HCT116 (cell line): ENCODE results near the gene NLRP14. TPM values are rescaled to one million over a fixed set of nuclear protein-coding genes. Genes with fewer than 3 reads are reported as not detected.

Experiments
- ATAC-seq: fragments of 200-7000 bp; cut with Tn5 transposase; 2 replicates; pipeline ENCODE4 v1.9.1; 2020; ENCODE audit warnings: mild to moderate bottlenecking, moderate library complexity
- BruUV-seq: library from RNA; stranded (reverse); fragments of 400-500 nt; replicated peaks from 2 replicates; lab custom pipeline; 2021; lab: Mats Ljungman, UMichigan
- CTCF ChIA-PET: fragments of 300-600 bp; sonication (Branson Sonifier 250); formaldehyde crosslinking; loops from one replicate; lab custom pipeline; 2021; ENCODE audit warnings: antibody characterized with exemption; lab: Charles Lee
- POLR2A ChIA-PET: fragments of 300-600, 350-600 bp; sonication (Branson Sonifier 250); formaldehyde crosslinking; loops from one replicate; lab custom pipeline; 2021; ENCODE audit warnings: antibody characterized with exemption; lab: Charles Lee
- RAD21 ChIA-PET, 2 experiments: fragments of 300-600 bp; sonication (Branson Sonifier 250); formaldehyde crosslinking; loops; one replicate each; lab custom pipeline; 2023; ENCODE audit warnings: low total read pairs in 2 of 2; ENCODE audit not compliant: uncharacterized antibody in 2 of 2, unreplicated experiment in 2 of 2, low non-redundant PET in 1 of 2; lab: Charles Lee
- DNase-seq: peaks from one replicate; pipeline ENCODE4 v3.0.0-alpha.2; 2010; ENCODE audit warnings: low read depth, low spot score
- H2AFZ ChIP-seq: fragments of 200-600 bp; shearing (Covaris generic), sonication (generic); 2 replicates; pipeline ENCODE4 v1.6.1; 2017; ENCODE audit warnings: low read depth, mixed run types, mixed read lengths, antibody characterized with exemption, low read length; ENCODE audit not compliant: poor library complexity, severe bottlenecking
- H3K27ac ChIP-seq: 2 replicates; pipeline ENCODE4 v1.5.1; 2012; ENCODE audit warnings: low read depth, low read length
- H3K27me3 ChIP-seq: fragments of 200-600 bp; sonication (generic); 2 replicates; pipeline ENCODE4 v1.6.1; 2016; ENCODE audit warnings: mixed run types, low read length, mixed read lengths; ENCODE audit not compliant: insufficient read depth
- H3K36me3 ChIP-seq, 2 experiments: fragments of 200-500 bp in 1 of 2; fragments of 200-600 bp in 1 of 2; sonication (Bioruptor generic) in 1 of 2; sonication (generic) in 1 of 2; 2 replicates each; pipeline versions ENCODE4 v1.5.1 to v1.6.1; 2014 to 2016; ENCODE audit warnings: low read length in 2 of 2, inconsistent platforms in 1 of 2, mixed read lengths in 1 of 2, mixed run types in 1 of 2; ENCODE audit not compliant: insufficient read depth in 2 of 2, control insufficient read depth in 1 of 2
- H3K4me1 ChIP-seq, 2 experiments: fragments of 200-600 bp in 1 of 2; sonication (generic) in 1 of 2; 2 replicates each; pipeline versions ENCODE4 v1.5.1 to v1.6.1; 2012 to 2017; ENCODE audit warnings: low read length in 2 of 2, inconsistent platforms in 1 of 2, mild to moderate bottlenecking in 1 of 2, mixed read lengths in 1 of 2, mixed run types in 1 of 2, moderate library complexity in 1 of 2; ENCODE audit not compliant: insufficient read depth in 2 of 2, control insufficient read depth in 1 of 2
- H3K4me2 ChIP-seq: fragments of 200-600 bp; sonication (generic); 2 replicates; pipeline ENCODE4 v1.6.1; 2017; ENCODE audit warnings: mixed run types, low read length, mixed read lengths
- H3K4me3 ChIP-seq, 2 experiments: fragments of 200-600 bp in 1 of 2; sonication (generic) in 1 of 2; replicated peaks in 1 of 2; 2 replicates each; pipeline ENCODE4 v1.5.1; 2011 to 2016; ENCODE audit warnings: low read length in 2 of 2, control low read depth in 1 of 2, low read depth in 1 of 2, mild to moderate bottlenecking in 1 of 2, mixed read lengths in 1 of 2, mixed run types in 1 of 2
- H3K79me2 ChIP-seq: fragments of 200-600 bp; sonication (generic); 2 replicates; pipeline ENCODE4 v1.6.1; 2017; ENCODE audit warnings: mild to moderate bottlenecking, mixed run types, low read length, moderate library complexity, mixed read lengths; ENCODE audit not compliant: insufficient read depth
- H3K9ac ChIP-seq: fragments of 200-600 bp; sonication (generic); 2 replicates; pipeline ENCODE4 v1.6.1; 2016; ENCODE audit warnings: low read length, mixed read lengths
- H3K9me2 ChIP-seq: fragments of 200-600 bp; sonication (generic), shearing (Covaris generic); 2 replicates; pipeline ENCODE4 v1.6.1; 2017; ENCODE audit warnings: mixed run types, mild to moderate bottlenecking, moderate library complexity; ENCODE audit not compliant: insufficient read depth
- H3K9me3 ChIP-seq, 2 experiments: fragments of 200-500 bp in 1 of 2; fragments of 200-600 bp in 1 of 2; sonication (Bioruptor generic) in 1 of 2; sonication (generic) in 1 of 2; 2 replicates each; pipeline ENCODE4 v1.6.1; 2014 to 2017; ENCODE audit warnings: low read length in 2 of 2, mixed read lengths in 2 of 2, inconsistent platforms in 1 of 2, low read depth in 1 of 2, mild to moderate bottlenecking in 1 of 2, mixed run types in 1 of 2, moderate library complexity in 1 of 2; ENCODE audit not compliant: control insufficient read depth in 1 of 2, insufficient read depth in 1 of 2
- H4K20me1 ChIP-seq: fragments of 200-600 bp; sonication (generic), shearing (Covaris generic); 2 replicates; pipeline ENCODE4 v1.6.1; 2017; ENCODE audit warnings: mixed run types, mild to moderate bottlenecking, moderate library complexity; ENCODE audit not compliant: insufficient read depth
- CBX3 ChIP-seq: IDR thresholded peaks from 2 replicates; pipeline ENCODE4 v1.6.1; 2012; ENCODE audit warnings: low read depth
- CEBPB ChIP-seq: IDR thresholded peaks from 2 replicates; pipeline ENCODE4 v1.6.1; 2012; ENCODE audit warnings: low read depth
- ELF1 ChIP-seq: IDR thresholded peaks from 2 replicates; pipeline ENCODE4 v1.6.1; 2012; ENCODE audit warnings: low read depth, borderline replicate concordance
- EZH2 ChIP-seq: fragments of 200-600 bp; sonication (generic); IDR thresholded peaks from 2 replicates; pipeline ENCODE4 v1.6.1; 2017; ENCODE audit warnings: antibody characterized with exemption, mixed run types
- POLR2A ChIP-seq: IDR thresholded peaks from 2 replicates; pipeline ENCODE4 v1.7.0; 2011; ENCODE audit warnings: borderline replicate concordance; ENCODE audit not compliant: insufficient read depth, insufficient read length; ENCODE audit errors: extremely low read depth
- POLR2AphosphoS5 ChIP-seq: IDR thresholded peaks from 2 replicates; pipeline ENCODE4 v1.6.1; 2011; ENCODE audit warnings: mild to moderate bottlenecking, low read depth, low read length, moderate library complexity
- RAD21 ChIP-seq: IDR thresholded peaks from 2 replicates; pipeline ENCODE4 v1.6.1; 2012; ENCODE audit warnings: low read depth, mild to moderate bottlenecking
- SIN3A ChIP-seq: IDR thresholded peaks from 2 replicates; pipeline ENCODE4 v1.6.1; 2012; ENCODE audit warnings: low read depth
- SP1 ChIP-seq: IDR thresholded peaks from 2 replicates; pipeline ENCODE4 v1.6.1; 2012; ENCODE audit warnings: low read depth
- SRF ChIP-seq: IDR thresholded peaks from 2 replicates; pipeline ENCODE4 v1.6.1; 2012; ENCODE audit warnings: low read depth
- TCF7L2 ChIP-seq: IDR thresholded peaks from 2 replicates; pipeline ENCODE4 v1.7.0; 2011; ENCODE audit warnings: borderline replicate concordance, inconsistent platforms; ENCODE audit not compliant: insufficient read depth, insufficient read length; ENCODE audit errors: extremely low read depth
- YY1 ChIP-seq: IDR thresholded peaks from 2 replicates; pipeline ENCODE4 v1.6.1; 2011; ENCODE audit warnings: low read length, low read depth, moderate library complexity, mild to moderate bottlenecking; ENCODE audit not compliant: insufficient replicate concordance; ENCODE audit errors: extremely low read depth
- ZBTB33 ChIP-seq: IDR thresholded peaks from 2 replicates; pipeline ENCODE4 v1.6.1; 2011; ENCODE audit warnings: mild to moderate bottlenecking, low read length, moderate library complexity; ENCODE audit not compliant: insufficient replicate concordance; ENCODE audit errors: extremely low read depth
- ZNF274 ChIP-seq: fragments of 200-500 bp; sonication (Bioruptor generic); IDR thresholded peaks from 2 replicates; pipeline ENCODE4 v1.6.1; 2014; ENCODE audit warnings: mild to moderate bottlenecking, low read depth, low read length, inconsistent platforms
- intact Hi-C: fragments of 100-400 bp; cut with micrococcal nuclease; formaldehyde crosslinking; loops from 2 replicates; pipeline ENCODE4 v1.10.0; 2022
- total RNA-seq: library from RNA; stranded (reverse); gene quantifications from one replicate; pipeline ENCODE4 v1.2.1, GENCODE V29; 2021; ENCODE audit not compliant: unreplicated experiment

NLRP14 gene
- total RNA-seq, 1 experiment from 2014 or later = 0.49 TPM

- no peaks in the 10 kb centered on the region for H3K9me3 ChIP-seq
- H3K4me2 ChIP-seq = 0 out of 2 replicates have a peak overlapping the region, but pooled peaks have one; percentile 8
- no peak overlapping the region for H2AFZ ChIP-seq
- POLR2A ChIA-PET = no interaction called here
- no peaks in the 10 kb centered on the region for H3K9me2 ChIP-seq
- H3K36me3 ChIP-seq = no peaks in the 10 kb centered on the region
- no peak overlapping the region for H3K9ac ChIP-seq
- DNase-seq (no peak), ATAC-seq (peak; percentile 40; the same call in 1 of the 2 replicates)
- no peak overlapping the region for H3K4me3 ChIP-seq
- RAD21 ChIA-PET = no interaction called here
- intact Hi-C loops = no loop called here
- no peaks in the 10 kb centered on the region for H3K79me2 ChIP-seq
- no peak overlapping the region for H3K27ac ChIP-seq
- TF ChIP-seq ELF1 (no peak), POLR2AphosphoS5 (no peak), RAD21 (no peak), CBX3 (no peak), ZNF274 (no peak), ZBTB33 (no peak), YY1 (no peak), SIN3A (no peak), POLR2A (no peak), EZH2 (no peak), SRF (no peak), SP1 (no peak), TCF7L2 (no peak), CEBPB (no peak)
- TF ChIP-seq, all 23 proteins: peak for 0
- CTCF ChIA-PET = no interaction called here
- BruUV-seq = no TSS peak
- Histone ChIP-seq H3K4me1 (peaks cover 0 to 5% of the 10 kb centered on the region in 2 experiments; a peak in 1 of 4 replicates), H3K27me3 (no peaks in the 10 kb centered on the region), H4K20me1 (no peaks in the 10 kb centered on the region)
Observed at GRCh38 chr11:6992457-6993417, 27.5 kb upstream of the NLRP14 start.
